Measurements from ENCODE around the gene PRSS27. TPM values are rescaled to one million over a fixed set of nuclear protein-coding genes. Genes with fewer than 3 reads are reported as not detected.
A peak's percentile ranks its signal among the peaks of the same experiment; 100 is the strongest.
"Not testable (repeated sequence)": the region's sequence is repeated elsewhere in the genome, so short reads cannot be mapped to it uniquely, and the experiment has no call there.

Gene PRSS27
- total RNA-seq, 1 donor from 2014 or later: 2.1 TPM

GRCh38 chr16:2702871-2703745, 16.9 kb downstream of the PRSS27 start:
- intact Hi-C loops (cut with DNase I): no loop called here
- no peak for ATAC-seq

GRCh38 chr16:2702438-2702825, 17.6 kb downstream of the PRSS27 start:
- intact Hi-C loops (cut with DNase I): no loop called here
- ATAC-seq (no peak), DNase-seq (ENCODE audit: low spot score) (no peak)

More at GRCh38 chr16:2702871-2703745, 16.9 kb downstream of the PRSS27 start:
- no peak for DNase-seq (ENCODE audit: low spot score)

- DNase-seq (ENCODE audit: low spot score): no peak
- intact Hi-C loops (cut with DNase I): no loop called here
- no peak for ATAC-seq
Observed at GRCh38 chr16:2701713-2702437, 18.1 kb downstream of the PRSS27 start.

GRCh38 chr16:2701272-2701671, 18.8 kb downstream of the PRSS27 start:
- intact Hi-C loops (cut with DNase I): no loop called here
- DNase-seq (ENCODE audit: low spot score) (no peak), ATAC-seq (no peak)

- intact Hi-C loops (cut with DNase I): no loop called here
- DNase-seq (ENCODE audit: low spot score) (no peak), ATAC-seq (no peak)
Observed at GRCh38 chr16:2700786-2701185, 19.2 kb downstream of the PRSS27 start.

GRCh38 chr16:2699791-2700600, 20.0 kb downstream of the PRSS27 start:
- ATAC-seq (no peak), DNase-seq (ENCODE audit: low spot score) (no peak)
- intact Hi-C loops (cut with DNase I): no loop called here

GRCh38 chr16:2698965-2699750, 20.9 kb downstream of the PRSS27 start:
- intact Hi-C loops (cut with DNase I): no loop called here
- no peak for ATAC-seq
- DNase-seq (ENCODE audit: low spot score): no peak

GRCh38 chr16:2698103-2698870, 21.7 kb downstream of the PRSS27 start:
- intact Hi-C loops (cut with DNase I): no loop called here
- ATAC-seq: no peak
- DNase-seq (ENCODE audit: low spot score): no peak

- DNase-seq (ENCODE audit: low spot score) (no peak), ATAC-seq (no peak)
- intact Hi-C loops (cut with DNase I): no loop called here
Observed at GRCh38 chr16:2697401-2697948, 22.5 kb downstream of the PRSS27 start.

- intact Hi-C loops (cut with DNase I); ATAC-seq; DNase-seq (ENCODE audit: low spot score): not testable (repeated sequence)
Observed at GRCh38 chr16:2696601-2697250, 23.3 kb downstream of the PRSS27 start.

- intact Hi-C loops (cut with DNase I): no loop called here
- ATAC-seq (peak; percentile 73), DNase-seq (ENCODE audit: low spot score) (no peak)
Observed at GRCh38 chr16:2692948-2693651, 26.9 kb downstream of the PRSS27 start.

GRCh38 chr16:2692251-2692947, 27.6 kb downstream of the PRSS27 start:
- no peak for DNase-seq (ENCODE audit: low spot score)
- intact Hi-C loops (cut with DNase I): no loop called here
- ATAC-seq: no peak

GRCh38 chr16:2691491-2692248, 28.4 kb downstream of the PRSS27 start:
- ATAC-seq (no peak), DNase-seq (ENCODE audit: low spot score) (no peak)
- intact Hi-C loops (cut with DNase I): no loop called here

GRCh38 chr16:2690852-2691251, 29.2 kb downstream of the PRSS27 start:
- DNase-seq (ENCODE audit: low spot score): no peak
- intact Hi-C loops (cut with DNase I): no loop called here
- ATAC-seq: no peak
